GM18519 (cell line): ENCODE results near the gene FANCM.
A peak's percentile ranks its signal among the peaks of the same experiment; 100 is the strongest.
"Not testable (repeated sequence)": the region's sequence is repeated elsewhere in the genome, so short reads cannot be mapped to it uniquely, and the experiment has no call there.

Source experiments
- ATAC-seq: cut with Tn5 transposase; IDR thresholded peaks from one replicate; pipeline ENCODE4 v1.9.1; 2021; ENCODE audit warnings: mild to moderate bottlenecking, moderate library complexity; ENCODE audit not compliant: unreplicated experiment, low FRiP score

The FANCM gene

GRCh38 chr14:45142083-45142482 is 6.4 kb downstream of the FANCM start:
- ATAC-seq = not testable (repeated sequence)

- peak; percentile 51 for ATAC-seq
Measured at GRCh38 chr14:45144658-45145057, 8.9 kb downstream of the FANCM start.

GRCh38 chr14:45145214-45145613 is 9.5 kb downstream of the FANCM start:
- ATAC-seq = peak; percentile 57

- no peak for ATAC-seq
Measured at GRCh38 chr14:45149602-45150001, 13.9 kb downstream of the FANCM start.

- ATAC-seq = no peak
Measured at GRCh38 chr14:45150386-45150890, 14.7 kb downstream of the FANCM start.

- peak; percentile 67 for ATAC-seq
Measured at GRCh38 chr14:45156067-45156466, 20.3 kb downstream of the FANCM start.

GRCh38 chr14:45169906-45170305 is 34.2 kb downstream of the FANCM start:
- ATAC-seq = no peak

GRCh38 chr14:45177076-45177475 is 41.3 kb downstream of the FANCM start:
- no peak for ATAC-seq

GRCh38 chr14:45181329-45181728 is 45.6 kb downstream of the FANCM start:
- ATAC-seq = no peak

GRCh38 chr14:45181806-45182205 is 46.1 kb downstream of the FANCM start:
- ATAC-seq = no peak

GRCh38 chr14:45185100-45185814 is 49.5 kb downstream of the FANCM start:
- no peak for ATAC-seq

GRCh38 chr14:45194964-45195363 is 59.2 kb downstream of the FANCM start:
- peak; percentile 50 for ATAC-seq

GRCh38 chr14:45198551-45198950 is 62.8 kb downstream of the FANCM start:
- no peak for ATAC-seq

- no peak for ATAC-seq
Measured at GRCh38 chr14:45199230-45199629, 63.5 kb downstream of the FANCM start.

GRCh38 chr14:45201905-45202304 is 66.2 kb downstream of the FANCM start:
- peak; percentile 69 for ATAC-seq

- no peak for ATAC-seq
Measured at GRCh38 chr14:45204241-45204640, 68.5 kb downstream of the FANCM start.

GRCh38 chr14:45210159-45210558 is 74.4 kb downstream of the FANCM start:
- ATAC-seq = no peak

- ATAC-seq = no peak
Measured at GRCh38 chr14:45211295-45211694, 75.6 kb downstream of the FANCM start.

GRCh38 chr14:45212231-45212630 is 76.5 kb downstream of the FANCM start:
- no peak for ATAC-seq

- ATAC-seq = not testable (repeated sequence)
Measured at GRCh38 chr14:45213716-45214115, 78.0 kb downstream of the FANCM start.

GRCh38 chr14:45214341-45214740 is 78.6 kb downstream of the FANCM start:
- not testable (repeated sequence) for ATAC-seq

- no peak for ATAC-seq
Measured at GRCh38 chr14:45222485-45223262, 86.9 kb downstream of the FANCM start.
